Stimulated activated CD8-positive, alpha-beta memory T cell treated with anti-CD3 and anti-CD28 coated beads, Interleukin-4, amount 100 ng/mL, for 1 hour (primary cell): ENCODE data around the gene TGFA.
A peak's percentile ranks its signal among the peaks of the same experiment; 100 is the strongest.

ENCODE experiments used
- DNase-seq, 2 donors: peaks; one replicate each; pipeline ENCODE4 v3.0.0-alpha.2; 2020; ENCODE audit warnings: low read depth in 2 of 2, low spot score in 1 of 2

The TGFA gene

DNA sequence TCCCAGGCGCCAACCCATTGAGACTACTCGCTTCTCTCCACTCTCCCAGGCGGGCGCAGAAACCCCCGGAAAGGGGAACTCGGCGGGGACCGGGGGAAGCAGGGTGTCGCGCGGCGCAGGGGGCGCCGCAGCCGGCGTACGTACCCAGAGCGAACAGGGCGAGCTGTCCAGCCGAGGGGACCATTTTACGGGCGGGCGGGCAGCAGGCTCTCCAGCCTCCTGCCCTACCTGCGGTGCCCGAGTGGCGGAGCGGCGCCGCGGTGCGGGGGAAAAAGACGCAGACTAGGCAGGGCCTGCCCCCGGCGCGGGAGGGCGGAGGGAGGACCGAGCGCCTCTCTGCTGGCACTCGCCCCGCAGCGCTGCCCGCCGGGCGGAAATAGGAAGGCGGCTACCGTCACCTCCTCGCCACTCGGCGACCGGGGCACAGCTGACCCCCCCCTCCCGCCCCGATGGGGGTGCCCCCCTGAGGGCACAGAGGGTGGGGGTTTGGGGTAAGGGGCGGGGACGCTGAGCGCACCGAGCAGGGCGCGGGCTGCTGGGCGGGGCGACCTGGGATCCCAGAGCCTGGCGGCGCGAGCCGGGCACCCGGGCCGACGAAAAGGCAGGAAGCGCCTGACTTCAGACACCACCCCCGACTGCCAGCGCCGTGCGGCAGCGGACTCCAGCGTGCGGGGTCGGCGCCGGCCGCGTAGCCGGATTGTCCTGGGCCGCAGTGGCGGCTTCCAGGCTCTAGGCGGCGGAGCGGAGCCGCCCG is at the start of gene TGFA:
TGFA (minus strand) TSS at position 243 of the 754 bp plus-strand sequence; CDS start at position 184, 59 bp downstream.
- DNase-seq = peak; percentile 22 to 32

GRCh38 chr2:70603066-70603465 is 49.4 kb upstream of the TGFA start:
- no peak for DNase-seq

DNA sequence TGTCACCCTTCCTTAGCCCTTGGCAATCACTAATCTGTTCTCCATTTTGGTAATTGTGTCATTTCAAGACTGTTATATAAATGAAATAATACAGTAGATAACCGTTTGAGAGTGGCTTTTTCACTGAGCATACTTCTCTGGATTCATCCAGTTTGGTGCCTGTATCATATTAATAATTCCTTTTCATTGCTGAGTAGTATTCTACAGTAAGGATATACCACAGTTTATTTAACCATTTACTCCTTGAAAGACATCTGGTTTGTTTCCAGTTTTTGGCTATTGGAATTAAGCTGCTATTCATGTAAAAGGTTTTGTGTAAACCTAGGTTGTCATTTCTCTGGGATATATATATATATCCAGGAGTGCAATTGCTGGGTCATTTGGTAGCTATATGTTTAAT is 44.6 kb upstream of the TGFA start:
- DNase-seq = no peak

- no peak for DNase-seq
These were observed 43.1 kb upstream of the TGFA start for GRCh38 chr2:70596739-70597138.

DNA sequence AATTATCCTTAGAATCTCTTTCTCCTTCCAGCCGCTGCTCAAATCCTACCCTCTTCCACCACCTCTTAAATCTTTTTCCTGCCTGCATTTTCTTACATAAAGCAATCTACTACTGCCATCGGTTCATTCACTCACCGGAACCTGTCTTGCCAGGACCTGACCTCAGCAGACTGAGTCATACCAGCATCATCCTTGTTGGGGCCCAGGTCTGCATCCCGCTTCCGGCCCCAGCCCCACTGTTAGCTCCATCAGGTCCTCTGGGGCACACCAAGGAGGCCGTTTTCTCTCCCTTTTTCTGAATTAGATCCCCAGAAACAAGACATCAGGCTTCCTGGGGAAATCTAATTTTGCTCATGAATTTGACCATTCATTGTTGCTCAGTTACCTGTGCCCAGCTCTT is 42.7 kb upstream of the TGFA start:
- no peak for DNase-seq

GRCh38 chr2:70583091-70583490 is 29.5 kb upstream of the TGFA start:
- DNase-seq = no peak

DNA sequence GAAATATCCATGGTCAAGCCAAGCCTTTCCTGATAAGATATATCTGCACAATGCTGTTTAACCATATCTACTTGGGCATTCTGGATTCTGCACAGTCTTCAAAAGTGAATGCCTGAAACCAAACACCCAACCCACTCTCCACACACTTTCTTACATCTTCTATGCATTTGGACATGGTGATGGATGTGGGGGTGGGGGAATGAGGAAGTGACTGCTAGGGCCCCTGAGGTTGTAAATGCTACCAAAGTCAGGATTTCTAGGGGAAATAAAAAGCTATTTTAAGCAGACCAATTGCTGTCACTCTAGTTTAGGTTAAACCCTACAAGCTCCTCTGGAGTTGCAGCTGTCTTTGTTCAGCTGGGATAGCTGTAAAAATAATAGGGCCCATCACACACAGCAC is 26.7 kb upstream of the TGFA start:
- no peak for DNase-seq

DNA sequence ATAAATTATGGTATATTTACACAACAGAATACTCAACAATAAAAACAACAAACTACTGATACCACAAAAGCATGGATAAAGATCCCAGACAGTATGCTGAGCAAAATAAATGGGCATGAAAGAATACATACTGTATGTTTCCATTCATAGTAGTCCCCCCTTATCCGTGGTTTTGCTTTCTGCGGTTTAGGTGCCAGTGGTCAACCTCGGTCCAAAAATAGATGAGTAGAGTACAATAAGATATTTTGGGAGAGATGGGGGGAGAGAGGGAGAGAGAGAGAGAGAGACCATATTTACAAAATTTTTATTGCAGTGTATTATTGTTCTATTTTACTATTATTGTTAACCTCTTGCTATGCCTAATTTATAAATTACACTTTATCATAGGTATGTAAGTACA is 21.0 kb upstream of the TGFA start:
- no peak for DNase-seq

GRCh38 chr2:70574109-70574508 is 20.5 kb upstream of the TGFA start:
- DNase-seq = no peak

DNA sequence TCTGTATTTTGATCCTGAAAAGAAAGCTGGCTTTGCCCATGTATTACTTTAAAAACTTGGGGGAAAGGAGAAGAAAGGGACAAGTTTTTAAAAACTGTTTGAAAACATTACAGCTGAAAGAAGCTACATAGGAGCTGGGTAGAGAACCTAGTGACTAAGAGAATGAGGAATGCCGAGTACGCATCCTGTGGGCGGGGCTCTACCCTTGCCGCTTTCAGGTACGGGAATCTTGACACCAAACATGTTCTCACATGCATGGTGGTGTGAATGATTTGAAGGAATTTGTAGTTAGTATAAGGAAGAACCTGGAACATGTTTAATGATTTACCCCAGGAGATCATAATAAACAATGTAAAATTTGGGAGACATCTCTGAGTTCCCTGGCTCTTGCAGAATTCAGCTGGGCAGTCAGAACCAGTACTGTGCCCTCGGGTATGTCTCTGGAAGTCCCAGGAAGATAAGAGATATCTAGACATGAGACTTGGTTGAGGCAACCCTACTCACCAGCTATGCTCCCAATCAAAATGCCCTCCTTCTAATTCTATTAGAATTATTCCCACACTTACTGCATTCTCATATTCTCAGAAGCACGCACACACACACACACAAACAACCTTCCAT is 16.5 kb upstream of the TGFA start:
- no peak for DNase-seq

- DNase-seq = no peak
These were observed 15.9 kb upstream of the TGFA start for GRCh38 chr2:70569559-70569958.

DNA sequence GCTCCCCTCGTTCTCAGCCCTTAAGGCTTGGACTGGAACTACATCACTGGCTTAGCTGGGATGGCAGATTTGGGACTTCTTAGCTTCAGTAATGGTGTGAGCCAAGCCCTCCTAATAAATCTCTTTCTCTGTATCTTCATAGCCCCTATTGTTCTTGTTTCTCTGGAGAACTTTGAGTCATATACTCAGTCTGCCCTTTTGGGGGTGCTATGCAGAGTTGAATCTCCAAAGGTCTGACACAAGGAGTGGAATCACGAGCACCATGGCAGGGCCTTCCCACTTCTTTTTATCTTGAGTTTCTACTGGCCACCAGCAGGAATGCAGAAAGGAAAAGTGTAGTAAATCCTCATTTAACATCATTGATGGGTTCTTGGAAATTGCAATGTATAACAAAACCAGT is 13.3 kb upstream of the TGFA start:
- no peak for DNase-seq

GRCh38 chr2:70566464-70566863 is 12.8 kb upstream of the TGFA start:
- no peak for DNase-seq

DNA sequence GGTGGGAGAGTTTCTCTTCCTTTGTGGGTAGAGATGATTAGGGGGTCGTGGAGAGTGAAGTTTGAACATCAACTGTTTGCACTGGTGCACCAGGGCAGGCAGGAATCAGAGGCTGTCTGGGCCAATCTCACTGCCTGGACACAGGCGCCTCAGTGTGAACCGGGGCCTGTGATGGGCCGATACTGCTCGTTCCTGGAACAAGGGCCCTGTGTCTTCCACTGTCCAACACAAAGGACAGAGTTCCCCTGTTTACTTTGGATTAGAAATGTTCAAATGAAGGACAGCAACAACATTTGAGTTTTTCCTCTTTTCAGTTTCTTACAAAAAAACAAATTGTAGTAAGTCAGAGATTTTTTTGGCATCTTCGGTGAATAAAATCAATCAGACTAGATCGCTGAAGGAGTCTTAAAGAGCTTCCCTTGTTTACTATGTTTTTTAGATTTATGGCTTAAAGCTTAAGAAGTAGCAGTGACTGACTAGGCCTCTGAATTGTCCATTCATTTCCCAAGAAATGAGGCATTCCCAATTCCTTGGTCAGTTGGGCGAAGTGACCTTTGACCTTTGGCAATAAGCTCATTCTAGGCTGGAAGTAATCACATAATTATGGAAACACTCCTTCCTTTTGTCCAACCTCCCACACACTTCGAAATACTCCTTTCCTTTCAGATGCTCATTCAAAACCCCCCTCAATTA is 11.6 kb upstream of the TGFA start:
- DNase-seq = no peak

DNA sequence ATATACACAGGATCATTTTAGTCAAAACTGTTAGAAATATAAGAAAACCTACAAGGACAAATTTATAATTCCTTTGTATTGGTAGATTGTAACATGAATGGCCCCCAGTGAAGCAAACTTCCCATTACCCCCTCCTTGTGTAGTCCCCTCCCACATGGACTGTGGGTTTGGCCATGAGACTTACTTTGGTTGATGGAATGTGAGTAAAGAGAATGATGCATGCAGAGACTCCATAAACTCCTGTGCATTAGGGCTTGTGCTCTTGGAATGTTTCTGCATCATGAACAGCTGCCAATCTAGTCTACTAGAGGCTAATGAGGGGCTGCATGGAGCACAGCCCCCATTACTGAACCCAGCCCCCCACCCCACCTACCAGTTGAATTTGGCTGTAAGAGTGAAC is 8.3 kb upstream of the TGFA start:
- DNase-seq = no peak

DNA sequence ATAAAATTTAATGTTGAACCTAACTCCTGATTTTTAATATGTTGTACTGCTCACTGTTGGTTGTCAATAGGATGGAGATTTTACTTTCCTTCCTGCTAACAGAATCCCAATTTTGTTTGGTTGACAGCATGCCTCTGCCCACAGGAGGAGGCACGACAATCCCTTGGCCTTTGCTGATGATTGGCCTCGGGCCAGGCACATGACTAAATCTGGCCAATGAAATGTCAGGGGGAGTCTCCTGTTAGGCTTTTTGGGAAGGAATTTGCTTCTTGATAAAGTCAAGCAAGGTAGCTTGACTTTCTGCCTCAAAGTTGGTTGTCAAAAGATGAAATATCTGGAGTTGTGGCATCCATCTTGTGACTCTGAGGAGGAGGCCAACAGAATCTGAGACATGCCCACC is 6.8 kb upstream of the TGFA start:
- DNase-seq = no peak

DNA sequence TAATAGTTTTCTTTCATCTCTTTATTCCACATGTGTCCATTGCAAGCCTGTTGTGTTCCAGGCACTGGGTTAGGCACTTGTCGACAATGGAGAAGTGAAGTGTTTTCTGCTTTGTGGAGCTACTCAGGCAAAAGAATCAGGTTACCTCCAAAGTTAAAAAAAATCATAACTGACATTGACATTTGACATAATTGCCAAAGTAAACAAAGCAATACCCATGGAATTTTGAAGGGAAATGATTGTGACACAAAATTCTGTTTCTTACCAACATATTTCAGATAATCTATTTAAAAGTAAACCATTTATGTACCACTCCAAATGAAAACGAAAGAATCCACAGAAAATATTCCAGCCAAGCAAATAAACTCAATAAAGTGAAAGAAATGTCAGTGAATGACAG is 6.4 kb upstream of the TGFA start:
- no peak for DNase-seq

DNA sequence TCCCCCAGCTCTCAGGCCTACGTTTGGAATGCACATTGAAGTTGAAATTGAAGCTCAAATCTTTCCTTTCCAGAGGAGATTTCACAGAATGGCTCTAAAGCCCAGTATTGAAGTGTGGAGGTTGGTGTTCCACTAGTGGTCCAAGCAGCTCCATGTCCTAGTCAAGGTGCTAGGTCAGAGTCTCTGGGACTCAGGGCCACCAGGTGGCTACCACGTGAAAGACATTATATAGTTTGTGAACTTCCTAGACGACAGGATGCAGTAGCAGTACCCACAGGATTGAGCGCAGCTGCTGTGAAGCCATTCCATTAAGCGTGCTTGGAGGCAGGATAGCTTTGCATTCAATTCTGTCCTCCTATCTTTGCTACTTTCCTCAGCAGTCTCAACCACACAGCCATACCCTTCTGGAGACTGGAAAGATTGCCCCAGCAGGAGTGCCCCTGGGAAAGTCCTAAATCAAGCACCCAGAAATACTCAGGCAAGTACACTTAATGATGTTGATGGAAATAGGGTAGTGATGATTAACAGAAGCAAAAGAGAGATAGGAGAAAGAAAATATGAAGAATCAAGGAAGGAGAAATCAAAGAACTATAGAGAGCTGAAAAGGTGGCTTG is 4.7 kb upstream of the TGFA start:
- DNase-seq = no peak

- no peak for DNase-seq
These were observed 3.7 kb upstream of the TGFA start for GRCh38 chr2:70557171-70557838.

DNA sequence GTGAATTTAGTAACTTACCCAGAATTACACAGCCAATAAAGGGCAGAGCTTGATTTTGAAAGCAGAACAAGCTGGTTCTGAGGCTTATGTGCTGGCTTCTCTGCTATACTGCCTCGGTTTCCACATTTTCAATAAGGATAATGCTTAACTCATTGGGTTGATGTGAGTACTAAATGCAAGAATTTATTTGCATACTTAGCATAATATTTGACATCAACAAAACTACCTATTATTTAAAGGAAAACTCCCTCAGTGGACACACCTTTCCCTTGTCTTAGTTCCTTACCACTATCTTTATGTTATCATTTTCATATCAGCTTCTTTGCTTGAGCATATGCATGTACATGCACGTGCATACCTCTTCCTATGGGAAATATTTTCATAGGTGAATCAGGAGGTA is 3.0 kb upstream of the TGFA start:
- DNase-seq = no peak

- DNase-seq = no peak
These were observed 789 bp upstream of the TGFA start for GRCh38 chr2:70554338-70554892.
